GM12878 (cell line): ENCODE data around the gene NAALADL2.

ENCODE experiments used
- CBX5 ChIP-seq: sonication (generic); IDR thresholded peaks from 2 replicates; pipeline ENCODE4 v1.6.1; 2016; ENCODE audit warnings: low read depth, moderate library complexity, mild to moderate bottlenecking, inconsistent platforms
- CTCF ChIP-seq, 3 experiments: IDR thresholded peaks in 2 of 3; conservative IDR thresholded peaks in 1 of 3; 2 replicates each; pipeline ENCODE4 v1.5.1; 2011; ENCODE audit warnings: low read depth in 3 of 3, low read length in 3 of 3, mild to moderate bottlenecking in 3 of 3, control low read depth in 2 of 3, moderate library complexity in 2 of 3, inconsistent platforms in 1 of 3, mixed read lengths in 1 of 3; ENCODE audit not compliant: control insufficient read depth in 2 of 3, insufficient read depth in 1 of 3; ENCODE audit errors: extremely low read depth in 1 of 3
- EP300 ChIP-seq, 2 experiments: fragments of 150-350 bp in 1 of 2; IDR thresholded peaks; 2 replicates each; pipeline ENCODE4 v1.6.1; 2011 to 2012; ENCODE audit warnings: low read depth in 2 of 2, low read length in 2 of 2, borderline replicate concordance in 1 of 2, improper control_type of control experiment in 1 of 2, inconsistent platforms in 1 of 2; ENCODE audit not compliant: control insufficient read depth in 1 of 2
- FOS ChIP-seq: IDR thresholded peaks from 3 replicates; pipeline ENCODE4 v1.6.1; 2011; ENCODE audit warnings: borderline replicate concordance; ENCODE audit not compliant: insufficient read length; ENCODE audit errors: extremely low read depth
- MAX ChIP-seq: IDR thresholded peaks from 2 replicates; pipeline ENCODE4 v1.6.1; 2012; ENCODE audit warnings: low read depth, low read length, improper control_type of control experiment
- MYC ChIP-seq: IDR thresholded peaks from 2 replicates; pipeline ENCODE4 v1.6.1; 2011; ENCODE audit warnings: mild to moderate bottlenecking, low read length, moderate library complexity, inconsistent platforms; ENCODE audit not compliant: insufficient read depth, insufficient replicate concordance, insufficient read length, severe bottlenecking
- PML ChIP-seq: IDR thresholded peaks from 2 replicates; pipeline ENCODE4 v1.6.1; 2012; ENCODE audit warnings: low read length, inconsistent platforms
- POLR2A ChIP-seq: IDR thresholded peaks from 2 replicates; pipeline ENCODE4 v1.6.1; 2011; ENCODE audit warnings: low read depth, mild to moderate bottlenecking, low read length
- POLR2AphosphoS2 ChIP-seq: IDR thresholded peaks from 2 replicates; pipeline ENCODE4 v1.6.1; 2011; ENCODE audit warnings: low read depth, mild to moderate bottlenecking, low read length, improper control_type of control experiment, moderate library complexity
- POU2F2 ChIP-seq: IDR thresholded peaks from 3 replicates; pipeline ENCODE4 v1.6.1; 2011; ENCODE audit warnings: low read depth, mild to moderate bottlenecking, low read length, borderline replicate concordance
- TF ChIP-seq, protein P1 (sequence below): fragments of 450-650 bp; IDR thresholded peaks from 2 replicates; pipeline ENCODE4 v1.6.1; 2018; ENCODE audit warnings: mild to moderate bottlenecking, low read depth, moderate library complexity; ENCODE audit not compliant: partially characterized antibody

DNA sequence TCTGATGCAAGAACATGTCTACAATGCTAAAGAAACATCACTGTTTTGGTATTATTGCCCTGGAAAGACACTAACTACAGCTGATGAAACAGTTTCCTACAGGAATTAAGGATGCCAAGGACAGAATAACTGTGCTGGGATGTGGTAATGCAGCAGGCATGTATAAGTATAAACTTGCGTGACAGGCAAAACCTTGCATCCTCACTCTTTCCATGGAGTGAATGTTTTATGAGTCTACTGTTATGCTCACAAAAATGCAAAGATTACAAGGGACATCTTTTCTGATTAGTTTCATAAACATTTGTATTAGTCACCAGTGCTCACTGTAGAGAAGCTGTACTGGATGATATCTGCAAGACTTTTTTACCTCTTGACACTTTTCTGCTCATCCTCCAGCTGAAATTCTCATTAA is 143.6 kb downstream of the NAALADL2 start:
- TF ChIP-seq CBX5 (no peak), CTCF (IDR thresholded peaks at IDR 0.05 in 2 of 3, conservative IDR thresholded peaks at IDR 0.05 in 1 of 3; ENCODE audit: control insufficient read depth in 2 of 3, extremely low read depth in 1 of 3, insufficient read depth in 1 of 3, low read depth in 3 of 3, low read length in 3 of 3) (no peak), POLR2A (no peak), FOS (no peak), MAX (no peak), POLR2AphosphoS2 (no peak), MYC (no peak), EP300 (IDR thresholded peaks at IDR 0.05; ENCODE audit: borderline replicate concordance in 1 of 2, control insufficient read depth in 1 of 2, low read depth in 2 of 2, low read length in 2 of 2) (no peak), PML (no peak), POU2F2 (no peak)
- TF ChIP-seq, protein P1, sequence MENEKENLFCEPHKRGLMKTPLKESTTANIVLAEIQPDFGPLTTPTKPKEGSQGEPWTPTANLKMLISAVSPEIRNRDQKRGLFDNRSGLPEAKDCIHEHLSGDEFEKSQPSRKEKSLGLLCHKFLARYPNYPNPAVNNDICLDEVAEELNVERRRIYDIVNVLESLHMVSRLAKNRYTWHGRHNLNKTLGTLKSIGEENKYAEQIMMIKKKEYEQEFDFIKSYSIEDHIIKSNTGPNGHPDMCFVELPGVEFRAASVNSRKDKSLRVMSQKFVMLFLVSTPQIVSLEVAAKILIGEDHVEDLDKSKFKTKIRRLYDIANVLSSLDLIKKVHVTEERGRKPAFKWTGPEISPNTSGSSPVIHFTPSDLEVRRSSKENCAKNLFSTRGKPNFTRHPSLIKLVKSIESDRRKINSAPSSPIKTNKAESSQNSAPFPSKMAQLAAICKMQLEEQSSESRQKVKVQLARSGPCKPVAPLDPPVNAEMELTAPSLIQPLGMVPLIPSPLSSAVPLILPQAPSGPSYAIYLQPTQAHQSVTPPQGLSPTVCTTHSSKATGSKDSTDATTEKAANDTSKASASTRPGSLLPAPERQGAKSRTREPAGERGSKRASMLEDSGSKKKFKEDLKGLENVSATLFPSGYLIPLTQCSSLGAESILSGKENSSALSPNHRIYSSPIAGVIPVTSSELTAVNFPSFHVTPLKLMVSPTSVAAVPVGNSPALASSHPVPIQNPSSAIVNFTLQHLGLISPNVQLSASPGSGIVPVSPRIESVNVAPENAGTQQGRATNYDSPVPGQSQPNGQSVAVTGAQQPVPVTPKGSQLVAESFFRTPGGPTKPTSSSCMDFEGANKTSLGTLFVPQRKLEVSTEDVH, result no peak
